HepG2 (cell line): Measurements from ENCODE around the gene MRPS34. TPM values are rescaled to one million over a fixed set of nuclear protein-coding genes. Genes with fewer than 3 reads are reported as not detected.

Experiments used
- ATAC-seq: fragments of 200-7000 bp; cut with Tn5 transposase; 3 replicates; pipeline ENCODE4 v1.9.1; 2020; ENCODE audit warnings: mild to moderate bottlenecking, moderate library complexity
- BruUV-seq: library from RNA; stranded (reverse); fragments of 400-500 nt; replicated peaks from 2 replicates; lab custom pipeline; 2021; lab: Mats Ljungman, UMichigan
- CTCF ChIA-PET: fragments of 300-600 bp; formaldehyde crosslinking; extraction: SDS; loops from one replicate; lab custom pipeline; 2021; ENCODE audit warnings: low total read pairs, inconsistent platforms, low intra/inter-chr PET ratio; lab: Yijun Ruan, JAX
- POLR2A ChIA-PET: fragments of 350-600 bp; sonication (Branson Sonifier 250); formaldehyde crosslinking; loops from one replicate; lab custom pipeline; 2020; ENCODE audit warnings: antibody characterized with exemption, inconsistent platforms; lab: Yijun Ruan, JAX
- DNase-seq: peaks from one replicate; pipeline ENCODE4 v3.0.0-alpha.2; 2015; ENCODE audit warnings: low spot score
- FAIRE-seq: peaks from 3 replicates; lab custom pipeline; 2011; peaks lifted over from hg19 to GRCh38; lab: Jason Lieb, UNC
- H2AFZ ChIP-seq: one replicate; pipeline ENCODE4 v1.6.1; 2011; ENCODE audit warnings: low read length, inconsistent platforms
- H3K27ac ChIP-seq: fragments of 300-600 bp; 3 replicates; pipeline ENCODE4 v1.8.0; 2011; ENCODE audit warnings: mixed run types, mild to moderate bottlenecking, mixed read lengths, low read length, inconsistent platforms; ENCODE audit not compliant: insufficient read depth; ENCODE audit errors: extremely low read length
- H3K27me3 ChIP-seq, 2 experiments: fragments of 200-600 bp in 1 of 2; 2 replicates in 1 of 2; 3 replicates in 1 of 2; pipeline versions ENCODE4 v1.6.0 to v1.8.0; 2011; ENCODE audit warnings: low read length in 2 of 2, mild to moderate bottlenecking in 2 of 2, moderate library complexity in 2 of 2, inconsistent platforms in 1 of 2; ENCODE audit not compliant: insufficient read depth in 2 of 2, control insufficient read depth in 1 of 2
- H3K36me3 ChIP-seq, 2 experiments: fragments of 200-600 bp in 1 of 2; replicated peaks in 1 of 2; 2 replicates in 1 of 2; 3 replicates in 1 of 2; pipeline versions ENCODE4 v1.5.1 to v1.8.0; 2011; ENCODE audit warnings: low read length in 2 of 2, inconsistent platforms in 1 of 2; ENCODE audit not compliant: insufficient read depth in 2 of 2, control insufficient read depth in 1 of 2
- H3K4me1 ChIP-seq: 2 replicates; pipeline ENCODE4 v1.5.1; 2012; ENCODE audit warnings: low read length, inconsistent platforms; ENCODE audit not compliant: insufficient read depth
- H3K4me2 ChIP-seq: 2 replicates; pipeline ENCODE4 v1.6.0; 2011; ENCODE audit warnings: low read depth, low read length, inconsistent platforms
- H3K4me3 ChIP-seq, 3 experiments: fragments of 200-600 bp in 1 of 3; sonication (generic), shearing (Covaris generic) in 1 of 3; replicated peaks in 1 of 3; 2 replicates each; pipeline ENCODE4 v1.5.1; 2011 to 2016; ENCODE audit warnings: low read length in 3 of 3, inconsistent platforms in 2 of 3, low read depth in 2 of 3, mild to moderate bottlenecking in 2 of 3, control low read depth in 1 of 3, mixed read lengths in 1 of 3; ENCODE audit not compliant: insufficient read depth in 1 of 3
- H3K79me2 ChIP-seq: one replicate; pipeline ENCODE4 v1.6.1; 2011; ENCODE audit warnings: low read length, inconsistent platforms; ENCODE audit not compliant: insufficient read depth
- H3K9ac ChIP-seq: 2 replicates; pipeline ENCODE4 v1.6.0; 2011; ENCODE audit warnings: mild to moderate bottlenecking, low read depth, low read length, inconsistent platforms; ENCODE audit not compliant: insufficient read depth
- H3K9me3 ChIP-seq: 2 replicates; pipeline ENCODE4 v1.5.1; 2012; ENCODE audit warnings: mild to moderate bottlenecking, low read length
- H4K20me1 ChIP-seq: 2 replicates; pipeline ENCODE4 v1.6.0; 2011; ENCODE audit warnings: inconsistent platforms, mild to moderate bottlenecking, low read length, moderate library complexity; ENCODE audit not compliant: insufficient read depth
- AGO2 ChIP-seq: fragments of 200-400 bp; formaldehyde crosslinking; optimal IDR thresholded peaks from 2 replicates; pipeline ENCODE3; 2017; ENCODE audit warnings: mild to moderate bottlenecking, low read depth, low read length, moderate library complexity
- CENPX ChIP-seq: sonication (generic); formaldehyde crosslinking; IDR thresholded peaks from 2 replicates; pipeline ENCODE4 v1.9.0; 2021; ENCODE audit warnings: mild to moderate bottlenecking, missing genetic modification reagents, moderate library complexity
- KLF13 ChIP-seq: sonication (generic); formaldehyde crosslinking; IDR thresholded peaks from 2 replicates; pipeline ENCODE4 v1.4.0; 2020; ENCODE audit warnings: mild to moderate bottlenecking, missing genetic modification reagents
- WGBS: methylation state at CpG from one replicate; pipeline ENCODE4 v1.1.6; 2017; ENCODE audit warnings: low lambda C conversion rate; 5-methylcytosine and 5-hydroxymethylcytosine counted together
- in situ Hi-C: cut with HindIII; loops from 2 replicates; pipeline ENCODE4 v1.10.0; 2017; ENCODE audit warnings: low pct_unique_long_range_greater_than_20kb; ENCODE audit not compliant: extremely low pct_ligation_motif_present
- intact Hi-C: fragments of 100-400 bp; cut with micrococcal nuclease; formaldehyde crosslinking; loops from one replicate; pipeline ENCODE4 v1.10.0; 2022; ENCODE audit not compliant: unreplicated experiment
- polyA plus RNA-seq, 8 experiments: library from polyadenylated mRNA; depleted of rRNA in 3 of 8; stranded (reverse) in 7 of 8; unstranded in 1 of 8; fragments of >200 nt; fragmentation: Illumina TruSeq in 4 of 8; extraction: Trizol in 4 of 8; gene quantifications; 2 replicates each; pipeline versions ENCODE4 v1.2.1 to v1.2.3, GENCODE V29; 2011 to 2016; ENCODE audit warnings: low read depth in 4 of 8, missing spikeins in 1 of 8, mixed read lengths in 1 of 8; ENCODE audit not compliant: insufficient read depth in 1 of 8
- total RNA-seq, 5 experiments: library from RNA; depleted of rRNA; stranded (reverse); fragments of >200 nt; fragmentation: Illumina TruSeq; extraction: Trizol; gene quantifications; 2 replicates each; pipeline ENCODE4 v1.2.3, GENCODE V29; 2016; ENCODE audit warnings: low read depth in 1 of 5

The MRPS34 gene
- total and polyA plus RNA-seq, 2 of the 13 experiments (the other 11 are each of a cell fraction or from before 2014, with no cell fraction given) = 63.5 to 131 TPM

- in situ Hi-C loops = no loop called here
- Histone ChIP-seq H2AFZ (no peak overlapping the region), H3K27ac (no peak overlapping the region), H3K9ac (no peak overlapping the region), H3K36me3 (peaks cover 15 to 57% of the 10 kb centered on the region in 2 experiments; a peak in 4 of 5 replicates), H4K20me1 (no peaks in the 10 kb centered on the region), H3K4me3 (no peak overlapping the region), H3K79me2 (no peaks in the 10 kb centered on the region), H3K4me1 (no peaks in the 10 kb centered on the region), H3K27me3 (no peaks in the 10 kb centered on the region), H3K4me2 (no peak overlapping the region), H3K9me3 (no peaks in the 10 kb centered on the region)
- TF ChIP-seq AGO2 = peak; percentile 26
- no peak for TF ChIP-seq CENPX
- ChIA-PET POLR2A (no interaction called here), CTCF (no interaction called here)
- DNase-seq (no peak), ATAC-seq (no peak), FAIRE-seq (no peak)
- 99% methylated on average over 13 of the region's 16 CpGs for WGBS
- intact Hi-C loops = no loop called here
- BruUV-seq = no TSS peak
Observed at GRCh38 chr16:1751946-1752345, 21.0 kb downstream of the MRPS34 start.

DNA sequence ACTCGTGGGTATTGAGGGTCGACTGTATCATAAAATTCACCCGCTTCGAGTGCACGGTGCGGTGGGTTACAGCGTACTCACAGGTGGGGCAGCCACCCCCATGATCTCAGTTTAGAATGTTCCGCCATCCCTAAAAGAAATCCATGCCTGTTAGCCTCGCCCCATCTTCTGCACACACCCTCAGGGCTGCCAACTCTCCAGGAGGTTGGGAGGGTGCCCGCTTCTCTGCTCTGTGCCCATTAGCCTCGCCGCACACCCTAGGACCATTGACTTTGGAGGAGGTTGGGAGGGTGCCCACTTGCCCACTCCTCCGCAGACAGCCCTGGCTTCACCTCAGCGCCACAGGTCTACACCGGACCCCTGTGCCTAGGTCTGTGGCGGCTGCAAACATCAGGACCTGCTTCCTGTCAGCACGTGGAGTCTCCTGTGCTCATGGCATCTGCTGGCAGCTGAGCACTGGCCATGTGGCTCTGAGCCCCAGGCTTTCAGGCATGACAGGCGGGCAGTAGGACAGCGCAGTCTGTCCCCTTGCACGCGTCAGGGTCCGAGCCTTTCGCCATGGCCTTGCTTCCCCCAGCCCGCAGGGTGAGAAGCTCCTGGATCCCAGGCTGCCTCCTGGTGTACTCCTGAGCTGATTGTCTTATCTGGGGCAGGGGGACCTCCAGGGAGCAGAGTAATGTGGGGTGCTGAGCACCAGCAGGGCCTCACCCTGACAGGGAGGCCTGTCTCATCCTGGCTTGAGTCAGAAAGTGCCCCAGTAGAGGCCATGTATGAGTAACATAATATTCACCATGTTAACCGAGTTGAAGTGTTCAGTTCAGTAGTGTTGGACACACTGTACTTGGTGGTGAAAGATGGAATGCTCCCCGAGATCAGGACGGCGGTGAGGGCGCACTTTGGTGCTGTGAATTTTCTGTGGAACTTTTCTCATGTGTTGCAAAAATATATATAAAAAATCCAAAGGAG is 23.5 kb downstream of the MRPS34 start:
- Histone ChIP-seq H2AFZ (no peak overlapping the region), H3K9me3 (no peaks in the 10 kb centered on the region), H3K27me3 (no peaks in the 10 kb centered on the region), H3K36me3 (peaks cover 12 to 59% of the 10 kb centered on the region in 2 experiments; a peak in 4 of 5 replicates), H3K4me2 (no peak overlapping the region), H3K9ac (no peak overlapping the region), H3K79me2 (no peaks in the 10 kb centered on the region), H4K20me1 (no peaks in the 10 kb centered on the region), H3K27ac (no peak overlapping the region), H3K4me3 (no peak overlapping the region), H3K4me1 (no peaks in the 10 kb centered on the region)
- 96% methylated on average over 28 of the region's 29 CpGs for WGBS
- DNase-seq = no peak
- in situ Hi-C loops = no loop called here
- no peak for TF ChIP-seq KLF13 (CRISPR knock-in tag)
- ChIA-PET CTCF (no interaction called here), POLR2A (no interaction called here)
- ATAC-seq = no peak
- no TSS peak for BruUV-seq
- intact Hi-C loops = no loop called here
- no peak for FAIRE-seq
